HEK293 (cell line): ENCODE measurements around the gene UBL7.

Source experiments
- KLF17 ChIP-seq: fragments of 450-650 bp; formaldehyde crosslinking; IDR thresholded peaks from 2 replicates; pipeline ENCODE4 v1.5.1; 2016; ENCODE audit warnings: missing biosample characterization, missing genetic modification characterization
- ZBTB49 ChIP-seq: fragments of 450-650 bp; formaldehyde crosslinking; IDR thresholded peaks from 2 replicates; pipeline ENCODE4 v1.5.1; 2016; ENCODE audit warnings: missing biosample characterization, missing genetic modification characterization, low read depth
- ZNF221 ChIP-seq: fragments of 450-650 bp; formaldehyde crosslinking; IDR thresholded peaks from 2 replicates; pipeline ENCODE4 v1.5.1; 2017; ENCODE audit warnings: missing biosample characterization, missing genetic modification characterization, borderline replicate concordance

UBL7 gene

GRCh38 chr15:74396146-74396438 is 64.9 kb downstream of the UBL7 start (continued):
- TF ChIP-seq ZBTB49 (tag by site-specific recombination) (no peak), KLF17 (tag by site-specific recombination) (no peak), ZNF221 (tag by site-specific recombination) (no peak)
